K562 (cell line): ENCODE measurements around the gene TFAP2A. TPM values are rescaled to one million over a fixed set of nuclear protein-coding genes. Genes with fewer than 3 reads are reported as not detected.

Source experiments
- ATF7 ChIP-seq: fragments of 450-650 bp; IDR thresholded peaks from 2 replicates; pipeline ENCODE4 v1.7.1; 2014; ENCODE audit warnings: mild to moderate bottlenecking, moderate library complexity
- CBFA2T3 ChIP-seq: fragments of 450-650 bp; IDR thresholded peaks from 2 replicates; pipeline ENCODE4 v1.6.1; 2017
- CEBPB ChIP-seq: fragments of 450-650 bp; IDR thresholded peaks from 2 replicates; pipeline ENCODE4 v1.6.1; 2016; ENCODE audit warnings: missing genetic modification characterization, missing compliant biosample characterization
- CHD7 ChIP-seq: fragments of 200-600 bp; sonication (generic); IDR thresholded peaks from one replicate; pipeline ENCODE4 v1.6.1; 2012; ENCODE audit warnings: mild to moderate bottlenecking, low read depth, low read length, inconsistent platforms
- CREM ChIP-seq: IDR thresholded peaks from 2 replicates; pipeline ENCODE4 v1.6.1; 2014; ENCODE audit warnings: antibody characterized with exemption, low read depth
- GABPA ChIP-seq: fragments of 200-800 bp; sonication (Bioruptor generic); conservative IDR thresholded peaks from 2 replicates; pipeline ENCODE4 v1.6.1; 2016; ENCODE audit warnings: low read depth, missing genetic modification characterization, missing compliant biosample characterization
- SMARCA4 ChIP-seq: fragments of 450-650 bp; IDR thresholded peaks from 2 replicates; pipeline ENCODE4 v1.6.1; 2016
- SREBF2 ChIP-seq: sonication (generic); formaldehyde crosslinking; IDR thresholded peaks from 2 replicates; pipeline ENCODE4 v1.4.0; 2020; ENCODE audit warnings: mild to moderate bottlenecking, missing genetic modification reagents
- VEZF1 ChIP-seq: fragments of 200-800 bp; sonication (Bioruptor generic); IDR thresholded peaks from 2 replicates; pipeline ENCODE4 v1.6.1; 2017; ENCODE audit warnings: missing genetic modification characterization, missing compliant biosample characterization
- ZBTB9 ChIP-seq: fragments of 450-650 bp; formaldehyde crosslinking; IDR thresholded peaks from 2 replicates; pipeline ENCODE4 v1.4.0; 2020; ENCODE audit warnings: mild to moderate bottlenecking, moderate library complexity
- ZNF253 ChIP-seq: fragments of 250-450 bp; sonication (Bioruptor Pico); conservative IDR thresholded peaks from 2 replicates; pipeline ENCODE4 v1.6.1; 2021; ENCODE audit warnings: mild to moderate bottlenecking
- ZNF316 ChIP-seq: fragments of 450-650 bp; IDR thresholded peaks from 2 replicates; pipeline ENCODE4 v1.6.1; 2016
- ZNF444 ChIP-seq: fragments of 250-450 bp; sonication (Bioruptor Pico); IDR thresholded peaks from 2 replicates; pipeline ENCODE4 v1.4.0; 2020; ENCODE audit warnings: mild to moderate bottlenecking, moderate library complexity
- polyA plus RNA-seq, 8 experiments: library from polyadenylated mRNA; depleted of rRNA in 4 of 8; stranded (reverse) in 5 of 8; unstranded in 3 of 8; fragments of >200 nt; fragmentation: Nextera tagmentation in 2 of 8; fragmentation: Illumina TruSeq in 1 of 8; extraction: Ambion mirVana in 2 of 8; extraction: Trizol in 1 of 8; gene quantifications; 2 replicates each; pipeline versions ENCODE4 v1.2.1 to v1.2.3, GENCODE V29; 2011 to 2014; ENCODE audit warnings: inconsistent platforms in 1 of 8, missing spikeins in 1 of 8
- total RNA-seq, 7 experiments: library from RNA; depleted of rRNA in 6 of 7; stranded (reverse); fragments of >200 nt in 6 of 7; fragmentation: Illumina TruSeq in 2 of 7; extraction: Trizol in 2 of 7; gene quantifications; 2 replicates each; pipeline versions ENCODE4 v1.2.1 to v1.2.3, GENCODE V29; 2011 to 2021; ENCODE audit warnings: low replicate concordance in 1 of 7

The TFAP2A gene
- total and polyA plus RNA-seq, 9 of the 15 experiments (the other 6 are each of a cell fraction or from before 2014, with no cell fraction given) = 0.14 to 0.53 (median 0.19) TPM; not detected in 1

GRCh38 chr6:10449751-10450150 lies 34.9 kb upstream of the TFAP2A start (continued):
- TF ChIP-seq CHD7 = no peak
- TF ChIP-seq SREBF2 = no peak
- TF ChIP-seq CBFA2T3 = 0 out of 2 replicates have a peak, but pooled peaks have one; percentile 6
- no peak for TF ChIP-seq ZBTB9 (CRISPR knock-in tag)
- TF ChIP-seq CREM = peak; percentile 54; the same call in 1 of the 2 replicates
- TF ChIP-seq VEZF1 = peak; percentile 39; the same call in 1 of the 2 replicates
- peak; percentile 64; the same call in 1 of the 2 replicates for TF ChIP-seq ATF7
- TF ChIP-seq ZNF253 (CRISPR knock-in tag) = no peak
- no peak for TF ChIP-seq CEBPB (tag)
- 0 out of 2 replicates have a peak, but pooled peaks have one; percentile 38 for TF ChIP-seq GABPA (tag)
- TF ChIP-seq ZNF444 (CRISPR knock-in tag) = no peak
- peak; percentile 90 for TF ChIP-seq ZNF316
- peak; percentile 45; the same call in 1 of the 2 replicates for TF ChIP-seq SMARCA4
